GM21367 (cell line): ENCODE measurements around the gene SCYGR5.
"Not testable (repeated sequence)": the region's sequence is repeated elsewhere in the genome, so short reads cannot be mapped to it uniquely, and the experiment has no call there.

ENCODE experiments used
- ATAC-seq: cut with Tn5 transposase; IDR thresholded peaks from one replicate; pipeline ENCODE4 v1.9.1; 2021; ENCODE audit not compliant: unreplicated experiment

Gene SCYGR5

GRCh38 chr2:227671170-227671905, 4.7 kb downstream of the SCYGR5 start:
- ATAC-seq = no peak

DNA sequence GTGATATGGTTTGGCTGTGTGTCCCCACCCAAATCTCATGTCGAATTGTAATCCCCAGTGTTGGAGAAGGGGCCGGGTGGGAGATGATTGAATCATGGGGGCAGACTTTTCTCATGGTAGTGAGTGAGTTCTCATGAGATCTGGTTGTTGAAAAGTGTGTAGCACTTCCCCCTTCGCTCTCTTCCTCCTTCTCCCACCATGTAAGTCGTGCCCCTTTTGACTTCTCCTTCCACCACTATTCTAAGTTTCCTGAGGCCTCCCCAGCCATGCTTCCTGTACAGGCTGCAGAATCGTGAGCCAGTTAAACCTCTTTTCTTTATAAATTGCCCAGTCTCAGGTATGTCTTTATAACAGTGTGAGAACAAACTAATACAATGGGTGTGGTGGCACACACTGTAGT, 7.0 kb downstream of the SCYGR5 start:
- ATAC-seq = not testable (repeated sequence)

GRCh38 chr2:227674485-227674884, 7.9 kb downstream of the SCYGR5 start:
- no peak for ATAC-seq

DNA sequence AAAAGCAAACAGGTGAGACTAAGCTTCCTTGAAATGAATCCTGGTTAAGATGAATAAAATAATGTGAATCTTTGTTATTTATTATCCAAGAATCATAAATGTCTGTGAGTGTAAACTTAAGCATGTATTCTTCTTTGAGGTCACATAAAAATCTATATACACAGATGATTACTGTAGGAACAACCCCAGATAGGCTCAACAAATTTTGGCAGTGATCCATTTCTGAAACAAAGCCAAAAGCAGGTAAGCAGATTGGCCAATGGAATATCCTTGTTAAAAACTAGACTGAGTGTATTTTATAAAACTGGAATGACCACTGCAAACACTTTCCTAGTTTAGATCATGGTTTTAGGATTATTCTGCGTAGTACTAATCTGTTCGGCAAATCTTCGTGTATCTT, 11.3 kb downstream of the SCYGR5 start:
- ATAC-seq = no peak

- no peak for ATAC-seq
Observed at GRCh38 chr2:227684258-227684657, 17.7 kb downstream of the SCYGR5 start.

- ATAC-seq = no peak
Observed at GRCh38 chr2:227687189-227687588, 20.6 kb downstream of the SCYGR5 start.

GRCh38 chr2:227696990-227697679, 30.5 kb downstream of the SCYGR5 start:
- ATAC-seq = no peak

DNA sequence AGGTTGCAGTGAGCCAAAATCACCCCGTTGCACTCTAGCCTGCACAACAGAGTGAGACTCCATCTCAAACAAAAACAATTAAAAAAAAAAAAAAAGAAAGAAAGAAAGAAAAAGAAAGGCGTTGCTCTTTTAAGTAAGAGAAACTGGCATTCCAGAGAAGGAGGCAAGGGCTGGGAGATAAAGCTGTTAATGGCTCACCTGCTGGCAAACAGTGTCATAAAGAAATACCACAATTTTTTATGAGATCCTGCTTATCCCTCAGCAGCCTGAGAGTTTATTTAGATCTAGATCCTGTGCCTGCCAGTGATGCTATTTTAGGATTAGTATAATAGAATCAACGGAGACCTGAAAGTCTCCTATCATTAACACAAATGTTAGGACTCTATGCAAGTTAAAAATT, 35.0 kb downstream of the SCYGR5 start:
- ATAC-seq = no peak

DNA sequence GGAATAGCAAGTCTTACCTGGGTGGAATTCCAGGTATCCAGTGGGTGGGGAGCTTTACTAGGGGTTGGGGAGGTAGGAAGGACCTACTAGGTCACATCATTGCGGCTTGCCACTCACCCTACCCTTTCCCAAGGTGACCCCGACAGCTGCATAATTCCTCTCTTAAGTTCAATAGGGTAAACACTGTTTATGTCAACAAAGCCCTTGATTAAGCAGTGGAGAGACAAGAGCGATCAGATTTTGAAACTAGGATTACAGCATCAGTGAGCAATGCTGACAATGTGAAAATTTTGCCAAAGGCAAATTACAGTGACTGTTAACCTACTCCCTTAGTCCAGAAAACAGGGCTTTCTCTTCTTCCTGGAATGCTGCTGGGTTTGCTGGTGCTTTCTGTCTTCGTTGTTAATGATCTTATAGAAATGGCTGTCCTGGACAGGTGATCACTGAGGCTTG, 36.7 kb downstream of the SCYGR5 start:
- ATAC-seq = no peak

DNA sequence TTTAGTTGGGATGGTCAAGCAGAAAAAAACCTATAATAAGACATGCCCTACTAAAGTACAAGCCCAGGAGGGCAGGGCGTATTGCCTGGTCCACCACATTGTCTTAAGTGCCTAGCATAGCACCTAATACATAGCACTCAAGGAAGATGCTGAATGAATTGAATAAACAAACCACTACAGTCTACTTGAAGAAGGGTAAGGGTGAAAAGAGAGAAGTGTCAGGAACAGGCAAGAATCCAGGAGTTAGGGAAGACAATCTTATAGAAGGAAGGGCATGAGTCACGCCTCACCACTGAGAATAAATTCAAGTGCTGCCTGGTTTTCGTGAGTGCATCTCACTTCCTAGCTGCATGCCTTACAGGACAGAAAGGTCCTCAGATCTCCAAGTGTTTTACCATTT, 37.4 kb downstream of the SCYGR5 start:
- ATAC-seq = no peak

DNA sequence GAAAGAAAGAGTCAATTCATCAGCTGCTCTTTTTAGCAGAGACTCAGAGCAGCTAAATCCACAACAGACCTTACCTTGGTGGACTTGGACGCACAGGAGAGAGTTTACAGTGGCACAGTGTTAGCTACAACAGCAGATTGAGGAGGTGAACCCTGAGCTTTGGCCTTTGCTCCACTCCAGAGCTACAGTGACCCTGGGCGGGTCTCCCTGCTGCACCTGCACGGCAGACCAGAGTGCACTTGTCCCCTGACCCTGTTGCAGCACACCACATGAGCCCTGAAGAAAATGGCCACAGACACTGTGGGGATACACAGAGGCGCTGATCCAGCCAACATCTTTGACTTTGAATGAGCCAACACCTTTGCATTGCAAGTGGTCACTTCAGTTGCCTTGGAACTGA, 40.3 kb downstream of the SCYGR5 start:
- ATAC-seq = no peak

DNA sequence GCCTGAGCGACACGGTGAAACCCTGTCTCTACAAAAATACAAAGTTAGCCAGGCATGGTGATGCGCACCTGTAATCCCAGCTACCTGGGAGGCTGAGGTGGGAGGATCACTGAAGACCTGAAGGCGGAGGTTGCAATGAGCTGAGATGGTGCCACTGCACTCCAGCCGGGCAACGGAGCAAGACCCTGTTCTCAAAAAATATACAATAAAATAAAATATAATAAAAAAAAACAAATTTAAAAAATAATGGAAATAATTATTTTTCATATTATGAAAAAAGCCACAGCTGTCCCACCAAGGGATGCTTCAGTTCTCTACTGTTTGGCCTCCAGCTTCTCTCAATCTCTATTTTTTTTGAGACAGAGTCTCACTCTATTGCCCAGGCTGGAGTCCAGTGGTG, 40.8 kb downstream of the SCYGR5 start:
- ATAC-seq = no peak

- no peak for ATAC-seq
Observed at GRCh38 chr2:227710986-227711385, 44.4 kb downstream of the SCYGR5 start.

GRCh38 chr2:227713291-227713690, 46.7 kb downstream of the SCYGR5 start:
- no peak for ATAC-seq

- ATAC-seq = no peak
Observed at GRCh38 chr2:227716501-227716900, 49.9 kb downstream of the SCYGR5 start.
